BE2C (cell line): ENCODE results near the gene SCRN2.

ENCODE experiments used
- DNase-seq: peaks from one replicate; pipeline ENCODE4 v3.0.0-alpha.2; 2020
- H3K27me3 ChIP-seq: fragments of 250-450 bp; sonication (Bioruptor Pico); 2 replicates; pipeline ENCODE4 v1.5.1; 2020; ENCODE audit warnings: mild to moderate bottlenecking
- H3K36me3 ChIP-seq: fragments of 250-450 bp; sonication (Bioruptor Pico); 2 replicates; pipeline ENCODE4 v1.5.1; 2020; ENCODE audit warnings: mild to moderate bottlenecking
- H3K4me1 ChIP-seq: fragments of 250-450 bp; sonication (Bioruptor Pico); 2 replicates; pipeline ENCODE4 v1.5.1; 2020
- H3K4me3 ChIP-seq: 2 replicates; pipeline ENCODE4 v1.5.1; 2011; ENCODE audit warnings: low read depth, low read length
- H3K9me3 ChIP-seq: fragments of 250-450 bp; sonication (Bioruptor Pico); 2 replicates; pipeline ENCODE4 v1.5.1; 2020
- TF ChIP-seq, protein P1 (sequence below): IDR thresholded peaks from 2 replicates; pipeline ENCODE4 v1.5.1; 2012; ENCODE audit warnings: mild to moderate bottlenecking, low read depth, low read length

The SCRN2 gene

DNA sequence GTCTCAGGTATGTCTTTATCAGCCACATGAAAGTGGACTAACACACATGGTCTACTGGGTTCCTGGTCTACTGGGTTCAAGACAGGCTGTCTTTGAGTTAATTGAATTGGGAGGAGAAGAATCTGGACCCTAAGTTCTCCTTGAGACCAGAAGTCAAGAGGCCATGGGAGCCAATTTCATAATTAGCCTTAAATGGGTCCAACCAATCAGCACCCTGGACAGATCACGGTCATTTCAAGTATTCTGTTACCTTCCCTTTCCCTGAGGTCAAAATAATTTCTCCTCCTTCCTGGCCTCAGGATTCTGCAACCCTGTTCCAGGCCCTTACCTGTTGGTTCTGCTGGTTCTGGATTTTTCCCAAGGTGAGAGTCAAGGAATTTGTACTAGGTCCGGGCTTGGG, 43.3 kb downstream of the SCRN2 start:
- no peaks in the 10 kb centered on the region for H3K4me1 ChIP-seq
- TF ChIP-seq, protein P1, sequence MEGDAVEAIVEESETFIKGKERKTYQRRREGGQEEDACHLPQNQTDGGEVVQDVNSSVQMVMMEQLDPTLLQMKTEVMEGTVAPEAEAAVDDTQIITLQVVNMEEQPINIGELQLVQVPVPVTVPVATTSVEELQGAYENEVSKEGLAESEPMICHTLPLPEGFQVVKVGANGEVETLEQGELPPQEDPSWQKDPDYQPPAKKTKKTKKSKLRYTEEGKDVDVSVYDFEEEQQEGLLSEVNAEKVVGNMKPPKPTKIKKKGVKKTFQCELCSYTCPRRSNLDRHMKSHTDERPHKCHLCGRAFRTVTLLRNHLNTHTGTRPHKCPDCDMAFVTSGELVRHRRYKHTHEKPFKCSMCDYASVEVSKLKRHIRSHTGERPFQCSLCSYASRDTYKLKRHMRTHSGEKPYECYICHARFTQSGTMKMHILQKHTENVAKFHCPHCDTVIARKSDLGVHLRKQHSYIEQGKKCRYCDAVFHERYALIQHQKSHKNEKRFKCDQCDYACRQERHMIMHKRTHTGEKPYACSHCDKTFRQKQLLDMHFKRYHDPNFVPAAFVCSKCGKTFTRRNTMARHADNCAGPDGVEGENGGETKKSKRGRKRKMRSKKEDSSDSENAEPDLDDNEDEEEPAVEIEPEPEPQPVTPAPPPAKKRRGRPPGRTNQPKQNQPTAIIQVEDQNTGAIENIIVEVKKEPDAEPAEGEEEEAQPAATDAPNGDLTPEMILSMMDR = no peak
- no peak for DNase-seq
- 0 out of 2 replicates have a peak, but pooled peaks cover 2% of the 10 kb centered on the region for H3K27me3 ChIP-seq
- no peaks in the 10 kb centered on the region for H3K9me3 ChIP-seq
- H3K4me3 ChIP-seq = no peak overlapping the region
- no peaks in the 10 kb centered on the region for H3K36me3 ChIP-seq

GRCh38 chr17:47792979-47793378, 48.1 kb downstream of the SCRN2 start:
- H3K9me3 ChIP-seq = no peaks in the 10 kb centered on the region
- TF ChIP-seq, protein P1 = no peak
- no peak for DNase-seq
- H3K4me1 ChIP-seq = no peaks in the 10 kb centered on the region
- H3K4me3 ChIP-seq = no peak overlapping the region
- H3K36me3 ChIP-seq = no peaks in the 10 kb centered on the region
- peaks cover 2% of the 10 kb centered on the region; the same call in 1 of the 2 replicates for H3K27me3 ChIP-seq

DNA sequence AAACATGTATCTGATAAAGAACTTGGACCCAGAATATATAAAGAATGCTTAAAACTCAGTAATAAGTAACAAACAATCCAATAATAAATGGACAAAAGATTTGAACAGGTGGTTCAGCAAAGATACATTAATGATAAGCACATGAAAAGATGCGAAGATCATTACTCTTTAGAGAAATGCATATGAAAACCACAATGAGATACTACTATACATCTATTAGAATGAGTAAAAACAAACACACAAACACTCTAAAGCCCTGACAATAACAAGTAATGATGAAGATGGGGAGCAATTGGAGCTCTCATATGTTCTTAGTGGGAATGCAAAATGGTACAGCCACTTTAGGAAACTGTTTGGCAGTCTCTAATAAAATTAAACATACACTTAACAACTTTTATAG, 48.6 kb downstream of the SCRN2 start:
- Histone ChIP-seq H3K36me3 (no peaks in the 10 kb centered on the region), H3K4me3 (no peak overlapping the region), H3K4me1 (no peaks in the 10 kb centered on the region), H3K9me3 (no peaks in the 10 kb centered on the region), H3K27me3 (peaks cover 2% of the 10 kb centered on the region; the same call in 1 of the 2 replicates)
- TF ChIP-seq, protein P1 = no peak
- DNase-seq = no peak

DNA sequence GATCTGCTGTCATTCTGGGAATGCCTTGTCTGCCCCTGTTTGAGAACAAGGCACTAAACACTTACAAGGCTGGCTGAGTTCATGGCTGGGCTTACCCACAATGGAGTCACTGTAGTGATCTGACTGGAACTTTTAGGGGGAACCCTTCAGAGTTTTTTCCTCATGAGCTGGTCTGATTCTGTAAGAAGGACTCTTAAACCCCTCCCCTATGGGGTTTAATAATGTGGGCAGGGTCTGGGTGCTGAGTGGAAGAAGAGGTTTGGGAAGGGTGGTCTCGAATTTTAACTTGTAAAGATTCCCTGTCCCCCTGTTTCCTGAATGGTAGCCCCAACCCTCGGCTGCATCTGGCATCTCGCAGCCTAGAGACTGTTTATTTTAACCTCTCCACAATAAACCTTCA, 50.0 kb downstream of the SCRN2 start:
- Histone ChIP-seq H3K27me3 (peaks cover 2% of the 10 kb centered on the region; the same call in 1 of the 2 replicates), H3K4me3 (no peak overlapping the region), H3K4me1 (no peaks in the 10 kb centered on the region), H3K36me3 (no peaks in the 10 kb centered on the region), H3K9me3 (no peaks in the 10 kb centered on the region)
- TF ChIP-seq, protein P1 = no peak
- DNase-seq = no peak

- TF ChIP-seq, protein P1 = peak; percentile 56
- peak overlapping the region; percentile 90 for H3K4me3 ChIP-seq
- DNase-seq = peak; percentile 88
- peaks cover 2% of the 10 kb centered on the region; the same call in 1 of the 2 replicates for H3K27me3 ChIP-seq
- H3K36me3 ChIP-seq = no peaks in the 10 kb centered on the region
- no peaks in the 10 kb centered on the region for H3K9me3 ChIP-seq
- H3K4me1 ChIP-seq = no peaks in the 10 kb centered on the region
These were observed 51.2 kb downstream of the SCRN2 start for GRCh38 chr17:47789611-47790561.
